ENCODE measurements around the gene MXRA8. TPM values are rescaled to one million over a fixed set of nuclear protein-coding genes. Genes with fewer than 3 reads are reported as not detected.

The MXRA8 gene
- total and polyA plus RNA-seq, 9 of the 15 experiments (the other 6 are each of a cell fraction or from before 2014, with no cell fraction given), result 0.66 to 11.3 (median 6.3) TPM

GRCh38 chr1:1349256-1350012, 8.9 kb downstream of the MXRA8 start, which contains the start of gene DVL1 (continued):
- TF ChIP-seq STAT6 (CRISPR knock-in tag; IDR thresholded peaks at IDR 0.05), result peak; percentile 83; the same call in 1 of the 2 replicates
- TF ChIP-seq POLR2AphosphoS5 (IDR thresholded peaks at IDR 0.05; ENCODE audit: control insufficient read depth, insufficient read depth, low read depth, low read length), result peak; percentile 59; the same call in 1 of the 2 replicates
- peak; percentile 62; the same call in 1 of the 2 replicates for TF ChIP-seq ETV5 (CRISPR knock-in tag; IDR thresholded peaks at IDR 0.05; ENCODE audit: low read depth)
- TF ChIP-seq RHOXF2B (CRISPR knock-in tag; conservative IDR thresholded peaks at IDR 0.05), result no peak
- no peak for TF ChIP-seq MEIS2 (IDR thresholded peaks at IDR 0.05; ENCODE audit: partially characterized antibody)
- TF ChIP-seq CREB1 (IDR thresholded peaks at IDR 0.05), result peak; percentile 73; the same call in 1 of the 2 replicates
- no peak for TF ChIP-seq CREB1 (CRISPR knock-in tag; IDR thresholded peaks at IDR 0.05)
- TF ChIP-seq ATF1 (CRISPR knock-in tag; IDR thresholded peaks at IDR 0.05), result no peak
- TF ChIP-seq ATF1 (tag; IDR thresholded peaks at IDR 0.05), result peak; percentile 29; the same call in 1 of the 2 replicates
- peak; percentile 97 for TF ChIP-seq ZBTB7A (IDR thresholded peaks at IDR 0.05; ENCODE audit: borderline replicate concordance, control insufficient read depth, low read depth, low read length)
- 0 out of 4 replicates have a peak, but pooled peaks have one; percentile 34 to 37 for TF ChIP-seq UBTF (IDR thresholded peaks at IDR 0.05; ENCODE audit: borderline replicate concordance in 1 of 2, low read depth in 2 of 2, low read length in 2 of 2)
- TF ChIP-seq KDM5B (IDR thresholded peaks at IDR 0.05; ENCODE audit: insufficient replicate concordance, low read depth, low read length), result peak; percentile 69
- peak; percentile 31; the same call in 1 of the 2 replicates for TF ChIP-seq ESRRA (IDR thresholded peaks at IDR 0.05; ENCODE audit: borderline replicate concordance, low read depth)
- TF ChIP-seq NFE2 (IDR thresholded peaks at IDR 0.05; ENCODE audit: low read depth), result no peak
- peak; percentile 62 to 82; a peak in 3 of 4 replicates for TF ChIP-seq SIN3A (IDR thresholded peaks at IDR 0.05; ENCODE audit: borderline replicate concordance in 2 of 2, control insufficient read depth in 1 of 2, low read depth in 2 of 2, low read length in 2 of 2)
- TF ChIP-seq ZNF280B (CRISPR knock-in tag; IDR thresholded peaks at IDR 0.05), result no peak
- TF ChIP-seq HNRNPK (IDR thresholded peaks at IDR 0.05; ENCODE audit: low read depth, low read length, poor library complexity, severe bottlenecking), result no peak
- no peak for TF ChIP-seq NCOR1 (IDR thresholded peaks at IDR 0.05)
- peak; percentile 79; the same call in 1 of the 2 replicates for TF ChIP-seq PHF8 (IDR thresholded peaks at IDR 0.05; ENCODE audit: borderline replicate concordance, low read length)
